ENCODE data around the gene EPHB3. TPM values are rescaled to one million over a fixed set of nuclear protein-coding genes. Genes with fewer than 3 reads are reported as not detected.

Gene EPHB3
- 0.72 and 0.83 TPM in 2 replicates for total RNA-seq (2012; rRNA removed)
- polyA plus RNA-seq (2012; rRNA removed): 2.2 and 2.9 TPM in 2 replicates
- polyA plus RNA-seq (2012; cell fraction: cytosol; rRNA removed): 1.6 and 3.6 TPM in 2 replicates
- polyA plus RNA-seq (2012; cell fraction: nucleus; rRNA removed; ENCODE audit: low replicate concordance): 14.5 and 15.0 TPM in 2 replicates
- percentile 42 among the genes with signal in this experiment for Bru-seq, nascent RNA
- percentile 53 among the genes with signal in this experiment for BruChase-seq, experiment 1, labeled RNA remaining after a 6-hour chase
- BruChase-seq, experiment 2, labeled RNA remaining after a 2-hour chase: percentile 55 among the genes with signal in this experiment
- long read RNA-seq, full-length matches to known transcripts: 9 of 50 reads
- long read RNA-seq, partial matches to known transcripts: 36 of 50 reads
- long read RNA-seq, other reads (novel, unspliced or antisense): 5 of 50 reads

DNA sequence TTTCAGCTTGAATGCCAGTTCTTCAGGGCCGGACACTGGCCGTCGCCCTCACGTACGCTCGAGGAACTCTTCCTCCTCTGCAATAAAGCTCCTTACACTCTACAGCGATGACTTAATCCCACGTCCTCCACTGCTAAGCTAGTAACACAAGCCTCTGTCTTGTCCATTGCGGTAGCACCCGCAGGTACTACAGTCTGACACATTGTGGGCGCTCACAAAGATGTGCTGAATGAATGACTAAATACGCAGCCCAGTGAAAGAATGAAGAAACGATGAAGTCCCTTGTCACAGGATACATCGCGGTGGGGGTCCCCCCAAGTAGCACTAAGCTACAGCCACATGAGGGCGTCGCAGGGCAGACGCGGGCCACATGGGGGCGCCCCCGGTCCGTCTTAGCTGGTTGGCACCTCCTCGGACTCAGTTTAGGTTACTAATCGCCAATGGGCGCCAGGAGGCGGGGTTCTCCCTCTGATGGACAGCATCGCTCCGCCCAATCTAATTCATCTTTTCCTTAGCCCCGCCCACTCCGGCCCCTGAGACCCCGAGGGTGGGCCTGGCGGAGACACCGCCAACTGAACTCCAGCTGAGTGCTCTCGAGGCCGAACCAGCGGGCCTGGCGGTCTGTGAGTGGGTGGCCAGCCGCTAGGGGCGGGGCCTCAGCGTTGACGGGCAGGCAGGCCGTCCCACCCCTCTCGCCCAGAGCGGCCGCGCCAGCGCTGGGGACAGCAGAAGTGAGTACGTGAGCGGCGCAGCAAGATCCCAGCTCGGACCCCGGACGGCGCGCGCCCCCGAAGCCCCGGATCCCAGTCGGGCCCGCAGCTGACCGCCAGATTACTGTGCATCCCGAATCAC is at the start of gene EPHB3:
Gene EPHB3 (plus strand): TSS at position 725 of the 852 bp plus-strand sequence. CDS start 451 bp downstream, outside the sequence.
- H2AFZ ChIP-seq (replicated peaks; ENCODE audit: low read length, poor library complexity): peak within 1 kb of the TSS; percentile 84
- H3K9ac ChIP-seq (ENCODE audit: low read depth, low read length): peak within 1 kb of the TSS; percentile 62
- no peak within 1 kb of the TSS; the same call in 1 of the 2 replicates for H3K14ac ChIP-seq (replicated peaks; ENCODE audit: low read depth, low read length)
- no TSS peak for BruUV-seq (replicated peaks)
- H4K5ac ChIP-seq (ENCODE audit: low read depth, low read length): no peak within 1 kb of the TSS
- DNase-seq (peak; percentile 99), ATAC-seq (ENCODE audit: low read depth) (peak; percentile 92)
- H3K4me3 ChIP-seq (ENCODE audit: insufficient read depth, low read depth, low read length): peak within 1 kb of the TSS; percentile 50
- no peak within 1 kb of the TSS for H2AK5ac ChIP-seq (ENCODE audit: low read depth, low read length)
- peak within 1 kb of the TSS; percentile 3 for H3K27ac ChIP-seq (ENCODE audit: insufficient read depth, low read length)
- no peaks in the 10 kb centered on the region for H3K36me3 ChIP-seq (ENCODE audit: control insufficient read depth, insufficient read depth, low read length)
- H3K56ac ChIP-seq (ENCODE audit: extremely low read depth, insufficient read depth, low read length): no peak within 1 kb of the TSS
- ChIA-PET POLR2A (ENCODE audit: unreplicated experiment) (interaction anchor here (0.7 to 1.4 kb wide), 3 partner anchors 196 to 225 kb away, joined by 3 to 10 read pairs (median 5); no protein-coding TSS in a partner anchor), CTCF (interaction anchor here (0.6 to 3.3 kb wide), 32 partner anchors 11 to 1452 kb away, joined by 3 to 22 read pairs (median 4); partner anchors contain the start of genes CLCN2, POLR2H and VPS8)
- no peak within 1 kb of the TSS; a peak in 1 of 4 replicates for H4K8ac ChIP-seq (ENCODE audit: low read depth in 2 of 2, low read length in 2 of 2)
- H3K18ac ChIP-seq (ENCODE audit: low read depth, low read length): no peak within 1 kb of the TSS; the same call in 1 of the 2 replicates
- peak within 1 kb of the TSS; percentile 87 for H3K4me2 ChIP-seq (ENCODE audit: low read depth, low read length)
- 0 out of 2 replicates have a peak, but pooled peaks cover 7% of the 10 kb centered on the region for H3K9me1 ChIP-seq (ENCODE audit: insufficient read depth, low read length)
- H3K4me1 ChIP-seq (ENCODE audit: control insufficient read depth, insufficient read depth, low read length): peaks cover 20% of the 10 kb centered on the region
- dilution Hi-C loops (cut with HindIII; ENCODE audit: low sequenced_read_pairs, unreplicated experiment): no loop called here
- peak within 1 kb of the TSS; percentile 85 for H2AK9ac ChIP-seq (replicated peaks; ENCODE audit: low read depth, low read length, poor library complexity)
- H3K9me3 ChIP-seq (ENCODE audit: control insufficient read depth, insufficient read depth, low read length): no peaks in the 10 kb centered on the region
- no peak within 1 kb of the TSS for H4K91ac ChIP-seq (ENCODE audit: insufficient read depth, low read depth, low read length)
- peaks cover 34% of the 10 kb centered on the region for H3K27me3 ChIP-seq (ENCODE audit: control insufficient read depth, insufficient read depth, low read length)
- no peak within 1 kb of the TSS for H2BK15ac ChIP-seq (ENCODE audit: low read depth, low read length)
- H3K79me1 ChIP-seq (ENCODE audit: low read depth in 1 of 2, low read length in 2 of 2): peaks cover 0 to 18% of the 10 kb centered on the region in 2 experiments; a peak in 1 of 4 replicates
- in situ Hi-C loops (cut with MboI; ENCODE audit: low sequenced_read_pairs): no loop called here
- H3K4ac ChIP-seq (ENCODE audit: low read depth, low read length): no peak within 1 kb of the TSS
- H2BK20ac ChIP-seq (ENCODE audit: low read depth, low read length): no peak within 1 kb of the TSS
- H4K20me1 ChIP-seq (ENCODE audit: insufficient read depth, low read length): peaks cover 4% of the 10 kb centered on the region; the same call in 1 of the 2 replicates
- intact Hi-C loops (cut with micrococcal nuclease): loop anchor here (1.0 kb wide), 3 partner anchors 166 to 242 kb away; no protein-coding TSS in a partner anchor
- 0 out of 2 replicates have a peak within 1 kb of the TSS, but pooled peaks have one; percentile 13 for H3K23ac ChIP-seq (ENCODE audit: low read depth, low read length)
- WGBS, 2 experiments (ENCODE audit: extremely low coverage in 2 of 2, insufficient read length in 1 of 2): 3% methylated on average over 11 of the region's 62 CpGs; no CpG with 5 or more reads in 1 of the 2 experiments
- 0 out of 2 replicates have a peak, but pooled peaks have one; percentile 18 for TF ChIP-seq MXI1 (IDR thresholded peaks at IDR 0.05; ENCODE audit: borderline replicate concordance, low read depth, low read length)
- peak; percentile 83 for TF ChIP-seq POLR2A (IDR thresholded peaks at IDR 0.05; ENCODE audit: low read depth, low read length)
- TF ChIP-seq RAD21 (IDR thresholded peaks at IDR 0.05; ENCODE audit: low read length): peak; percentile 100
- TF ChIP-seq MAZ (IDR thresholded peaks at IDR 0.05; ENCODE audit: borderline replicate concordance, low read depth, low read length): peak; percentile 73; the same call in 1 of the 2 replicates
- no peak; the same call in 1 of the 2 replicates for TF ChIP-seq MAFK (IDR thresholded peaks at IDR 0.05; ENCODE audit: low read depth, low read length)
- no peak for TF ChIP-seq BHLHE40 (IDR thresholded peaks at IDR 0.05; ENCODE audit: low read depth, low read length)
- TF ChIP-seq SMC3 (IDR thresholded peaks at IDR 0.05; ENCODE audit: low read depth, low read length): peak; percentile 100
- TF ChIP-seq, protein P1, sequence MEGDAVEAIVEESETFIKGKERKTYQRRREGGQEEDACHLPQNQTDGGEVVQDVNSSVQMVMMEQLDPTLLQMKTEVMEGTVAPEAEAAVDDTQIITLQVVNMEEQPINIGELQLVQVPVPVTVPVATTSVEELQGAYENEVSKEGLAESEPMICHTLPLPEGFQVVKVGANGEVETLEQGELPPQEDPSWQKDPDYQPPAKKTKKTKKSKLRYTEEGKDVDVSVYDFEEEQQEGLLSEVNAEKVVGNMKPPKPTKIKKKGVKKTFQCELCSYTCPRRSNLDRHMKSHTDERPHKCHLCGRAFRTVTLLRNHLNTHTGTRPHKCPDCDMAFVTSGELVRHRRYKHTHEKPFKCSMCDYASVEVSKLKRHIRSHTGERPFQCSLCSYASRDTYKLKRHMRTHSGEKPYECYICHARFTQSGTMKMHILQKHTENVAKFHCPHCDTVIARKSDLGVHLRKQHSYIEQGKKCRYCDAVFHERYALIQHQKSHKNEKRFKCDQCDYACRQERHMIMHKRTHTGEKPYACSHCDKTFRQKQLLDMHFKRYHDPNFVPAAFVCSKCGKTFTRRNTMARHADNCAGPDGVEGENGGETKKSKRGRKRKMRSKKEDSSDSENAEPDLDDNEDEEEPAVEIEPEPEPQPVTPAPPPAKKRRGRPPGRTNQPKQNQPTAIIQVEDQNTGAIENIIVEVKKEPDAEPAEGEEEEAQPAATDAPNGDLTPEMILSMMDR (conservative IDR thresholded peaks at IDR 0.05; ENCODE audit: low read depth, low read length): peak; percentile 100
- no peak within 1 kb of the TSS for H2BK120ac ChIP-seq (ENCODE audit: low read depth, low read length)
- H2BK5ac ChIP-seq (ENCODE audit: low read depth, low read length, poor library complexity, severe bottlenecking): no peak within 1 kb of the TSS
